ENCODE data around the gene SERINC2. TPM values are rescaled to one million over a fixed set of nuclear protein-coding genes. Genes with fewer than 3 reads are reported as not detected.

SERINC2 gene
- total RNA-seq, 1 donor from 2014 or later: 32.3 TPM

GRCh38 chr1:31483012-31483946 is 70.3 kb downstream of the SERINC2 start:
- DNase-seq (no peak), ATAC-seq (peak; percentile 83 to 90)
- TF ChIP-seq, protein P1, sequence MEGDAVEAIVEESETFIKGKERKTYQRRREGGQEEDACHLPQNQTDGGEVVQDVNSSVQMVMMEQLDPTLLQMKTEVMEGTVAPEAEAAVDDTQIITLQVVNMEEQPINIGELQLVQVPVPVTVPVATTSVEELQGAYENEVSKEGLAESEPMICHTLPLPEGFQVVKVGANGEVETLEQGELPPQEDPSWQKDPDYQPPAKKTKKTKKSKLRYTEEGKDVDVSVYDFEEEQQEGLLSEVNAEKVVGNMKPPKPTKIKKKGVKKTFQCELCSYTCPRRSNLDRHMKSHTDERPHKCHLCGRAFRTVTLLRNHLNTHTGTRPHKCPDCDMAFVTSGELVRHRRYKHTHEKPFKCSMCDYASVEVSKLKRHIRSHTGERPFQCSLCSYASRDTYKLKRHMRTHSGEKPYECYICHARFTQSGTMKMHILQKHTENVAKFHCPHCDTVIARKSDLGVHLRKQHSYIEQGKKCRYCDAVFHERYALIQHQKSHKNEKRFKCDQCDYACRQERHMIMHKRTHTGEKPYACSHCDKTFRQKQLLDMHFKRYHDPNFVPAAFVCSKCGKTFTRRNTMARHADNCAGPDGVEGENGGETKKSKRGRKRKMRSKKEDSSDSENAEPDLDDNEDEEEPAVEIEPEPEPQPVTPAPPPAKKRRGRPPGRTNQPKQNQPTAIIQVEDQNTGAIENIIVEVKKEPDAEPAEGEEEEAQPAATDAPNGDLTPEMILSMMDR (IDR thresholded peaks at IDR 0.05): no peak
- H3K4me1 ChIP-seq: peaks cover 7% of the 10 kb centered on the region
- no peaks in the 10 kb centered on the region for H3K9me3 ChIP-seq
- H3K27ac ChIP-seq: peak overlapping the region; percentile 69
- no peaks in the 10 kb centered on the region for H3K27me3 ChIP-seq (ENCODE audit: low read depth)
- intact Hi-C loops (cut with DNase I): no loop called here
- no peak overlapping the region for H3K4me3 ChIP-seq
- H3K36me3 ChIP-seq: no peaks in the 10 kb centered on the region

Other genes with a start within 250 kb of the SERINC2 start
- gene NKAIN1, start 173.3 kb upstream of the SERINC2 start, total RNA-seq: not detected
- gene SNRNP40, start 116.4 kb upstream of the SERINC2 start, total RNA-seq: 38.3 TPM
- 22.5 TPM for gene ZCCHC17, start 116.2 kb upstream of the SERINC2 start, total RNA-seq
- 24.5 TPM for gene FABP3, start 40.1 kb upstream of the SERINC2 start, total RNA-seq
- gene TINAGL1, start 163.3 kb downstream of the SERINC2 start, total RNA-seq: 64.5 TPM
- gene HCRTR1, start 204.5 kb downstream of the SERINC2 start, total RNA-seq: not detected
- 61.6 TPM for gene PEF1, start 231.7 kb downstream of the SERINC2 start, total RNA-seq

Measured in lower lobe of right lung (tissue), 2 donors.